Nephron (organoid): ENCODE data around the gene SLC2A11.
"Not testable (repeated sequence)": the region's sequence is repeated elsewhere in the genome, so short reads cannot be mapped to it uniquely, and the experiment has no call there.

Source experiments
- H3K27ac Mint-ChIP-seq, 3 experiments: 2 replicates each; pipeline ENCODE4 v1.8.0; 2020; ENCODE audit warnings: mixed read lengths in 3 of 3, mild to moderate bottlenecking in 2 of 3, moderate library complexity in 1 of 3
- H3K27me3 Mint-ChIP-seq: 2 replicates; pipeline ENCODE4 v1.8.0; 2021; ENCODE audit warnings: low read depth, mild to moderate bottlenecking, moderate library complexity, mixed read lengths
- H3K36me3 Mint-ChIP-seq: 2 replicates; pipeline ENCODE4 v1.8.0; 2020; ENCODE audit warnings: low read depth, mixed read lengths
- H3K4me1 Mint-ChIP-seq: 2 replicates; pipeline ENCODE4 v1.8.0; 2020; ENCODE audit warnings: mixed read lengths
- H3K4me3 Mint-ChIP-seq, 3 experiments: 2 replicates each; pipeline ENCODE4 v1.8.0; 2020; ENCODE audit warnings: mild to moderate bottlenecking in 3 of 3, mixed read lengths in 3 of 3, moderate library complexity in 2 of 3
- H3K9me3 Mint-ChIP-seq: 2 replicates; pipeline ENCODE4 v1.8.0; 2020; ENCODE audit warnings: mixed read lengths
- CTCF ChIP-seq, 3 experiments: fragments of 200-600 bp; sonication (generic); IDR thresholded peaks; one replicate each; pipeline ENCODE4 v1.5.0; 2021; ENCODE audit warnings: antibody characterized with exemption in 3 of 3; ENCODE audit not compliant: unreplicated experiment in 3 of 3

SLC2A11 gene

GRCh38 chr22:23903328-23903971, 45.8 kb downstream of the SLC2A11 start:
- Mint-ChIP-seq H3K4me1 (peaks cover 45% of the 10 kb centered on the region), H3K27ac (peak overlapping the region in 1 of 3 experiments; percentile 41), H3K36me3 (peaks cover 19% of the 10 kb centered on the region), H3K27me3 (no peaks in the 10 kb centered on the region), H3K4me3 (no peak overlapping the region), H3K9me3 (no peaks in the 10 kb centered on the region)
- no peak for TF ChIP-seq CTCF (IDR thresholded peaks at IDR 0.05; ENCODE audit: unreplicated experiment in 3 of 3)

GRCh38 chr22:23904573-23905254, 47.0 kb downstream of the SLC2A11 start:
- Mint-ChIP-seq H3K9me3 (no peaks in the 10 kb centered on the region), H3K36me3 (peaks cover 12% of the 10 kb centered on the region), H3K4me1 (peaks cover 45% of the 10 kb centered on the region), H3K27me3 (no peaks in the 10 kb centered on the region), H3K4me3 (no peak overlapping the region), H3K27ac (peak overlapping the region; percentile 41 to 85 (median 58))
- TF ChIP-seq CTCF (IDR thresholded peaks at IDR 0.05; ENCODE audit: unreplicated experiment in 3 of 3), result no peak

- Mint-ChIP-seq H3K4me1 (peaks cover 63% of the 10 kb centered on the region), H3K27ac (peak overlapping the region in 2 of 3 experiments; percentile 31 to 78), H3K27me3 (peaks cover 3% of the 10 kb centered on the region), H3K4me3 (no peak overlapping the region), H3K36me3 (no peaks in the 10 kb centered on the region), H3K9me3 (no peaks in the 10 kb centered on the region)
- no peak for TF ChIP-seq CTCF (IDR thresholded peaks at IDR 0.05; ENCODE audit: unreplicated experiment in 3 of 3)
Measured at GRCh38 chr22:23906641-23907040, 49.0 kb downstream of the SLC2A11 start.

- H3K4me3 Mint-ChIP-seq, H3K36me3 Mint-ChIP-seq, H3K27me3 Mint-ChIP-seq, H3K9me3 Mint-ChIP-seq: not testable (repeated sequence)
- Mint-ChIP-seq H3K27ac (peak overlapping the region; percentile 30 to 78 (median 73)), H3K4me1 (peaks cover 71% of the 10 kb centered on the region)
Measured at GRCh38 chr22:23907423-23907822, 49.7 kb downstream of the SLC2A11 start.

- Mint-ChIP-seq H3K4me1 (peaks cover 82% of the 10 kb centered on the region), H3K27me3 (peaks cover 3% of the 10 kb centered on the region), H3K4me3 (peak overlapping the region; percentile 34 to 64 (median 63)), H3K27ac (peak overlapping the region; percentile 95 to 99 (median 98)), H3K9me3 (no peaks in the 10 kb centered on the region), H3K36me3 (peaks cover 6% of the 10 kb centered on the region)
- no peak for TF ChIP-seq CTCF (IDR thresholded peaks at IDR 0.05; ENCODE audit: unreplicated experiment in 3 of 3)
Measured at GRCh38 chr22:23908587-23909205, 51.0 kb downstream of the SLC2A11 start.

GRCh38 chr22:23909296-23909898, 51.7 kb downstream of the SLC2A11 start:
- Mint-ChIP-seq H3K27me3 (peaks cover 3% of the 10 kb centered on the region), H3K27ac (peak overlapping the region; percentile 95 to 99 (median 98)), H3K4me3 (peak overlapping the region in 2 of 3 experiments; percentile 63 to 64)

More at GRCh38 chr22:23909296-23909898, 51.7 kb downstream of the SLC2A11 start:
- H3K9me3 Mint-ChIP-seq, result no peaks in the 10 kb centered on the region
- peaks cover 6% of the 10 kb centered on the region for H3K36me3 Mint-ChIP-seq
- TF ChIP-seq CTCF (IDR thresholded peaks at IDR 0.05; ENCODE audit: unreplicated experiment in 3 of 3), result no peak
- H3K4me1 Mint-ChIP-seq, result peaks cover 77% of the 10 kb centered on the region
